OCI-LY1 (cell line): ENCODE results near the gene MCCC1.

Source experiments
- H2AFZ ChIP-seq: fragments of 200-600 bp; sonication (generic), shearing (Covaris generic); 2 replicates; pipeline ENCODE4 v1.6.0; 2014; ENCODE audit warnings: antibody characterized with exemption, mild to moderate bottlenecking, low read length
- H3F3A ChIP-seq: fragments of 200-600 bp; sonication (generic), shearing (Covaris generic); 2 replicates; pipeline ENCODE4 v1.6.0; 2014; ENCODE audit warnings: mild to moderate bottlenecking, antibody characterized with exemption, low read length, moderate library complexity; ENCODE audit not compliant: insufficient read depth
- H3K27ac ChIP-seq: fragments of 200-600 bp; sonication (generic); 2 replicates; pipeline ENCODE4 v1.5.1; 2014; ENCODE audit warnings: low read length, mixed run types, mild to moderate bottlenecking, low read depth; ENCODE audit not compliant: poor library complexity, severe bottlenecking
- H3K27me3 ChIP-seq: fragments of 200-600 bp; sonication (generic); 2 replicates; pipeline ENCODE4 v1.6.0; 2014; ENCODE audit warnings: antibody characterized with exemption, mild to moderate bottlenecking, low read length, moderate library complexity; ENCODE audit not compliant: insufficient read depth
- H3K36me3 ChIP-seq: fragments of 200-600 bp; sonication (generic); 2 replicates; pipeline ENCODE4 v1.6.1; 2014; ENCODE audit warnings: mild to moderate bottlenecking, antibody characterized with exemption, low read length, moderate library complexity, mixed read lengths; ENCODE audit not compliant: insufficient read depth
- H3K4me1 ChIP-seq: fragments of 200-600 bp; sonication (generic); 2 replicates; pipeline ENCODE4 v1.5.1; 2014; ENCODE audit warnings: mild to moderate bottlenecking, low read length, moderate library complexity; ENCODE audit not compliant: insufficient read depth, severe bottlenecking
- H3K4me2 ChIP-seq: fragments of 200-600 bp; sonication (generic), shearing (Covaris generic); 2 replicates; pipeline ENCODE4 v1.6.1; 2014; ENCODE audit warnings: low read length
- H3K4me3 ChIP-seq: fragments of 200-600 bp; sonication (generic); 2 replicates; pipeline ENCODE4 v1.5.1; 2014; ENCODE audit warnings: low read length, low read depth, mild to moderate bottlenecking, mixed read lengths; ENCODE audit not compliant: poor library complexity, severe bottlenecking
- H3K79me2 ChIP-seq: fragments of 200-600 bp; shearing (Covaris generic); 2 replicates; pipeline ENCODE4 v1.6.1; 2016; ENCODE audit warnings: mixed run types, low read length, mixed read lengths; ENCODE audit not compliant: insufficient read depth
- H3K9ac ChIP-seq: fragments of 200-600 bp; sonication (generic), shearing (Covaris generic); 2 replicates; pipeline ENCODE4 v1.6.1; 2014; ENCODE audit warnings: mild to moderate bottlenecking, low read length, mixed read lengths
- H3K9me2 ChIP-seq: fragments of 200-600 bp; sonication (generic), shearing (Covaris generic); 2 replicates; pipeline ENCODE4 v1.6.1; 2014; ENCODE audit warnings: low read depth, mild to moderate bottlenecking, low read length, mixed read lengths
- H3K9me3 ChIP-seq: fragments of 200-600 bp; shearing (Covaris generic); 2 replicates; pipeline ENCODE4 v1.6.1; 2014; ENCODE audit warnings: low read length, mixed read lengths
- H4K20me1 ChIP-seq: fragments of 200-600 bp; sonication (generic), shearing (Covaris generic); 2 replicates; pipeline ENCODE4 v1.6.0; 2016; ENCODE audit warnings: mild to moderate bottlenecking, low read length; ENCODE audit not compliant: insufficient read depth
- EZH2 ChIP-seq: fragments of 200-600 bp; sonication (generic), shearing (Covaris generic); IDR thresholded peaks from 2 replicates; pipeline ENCODE4 v1.8.0; 2017; ENCODE audit warnings: borderline replicate concordance, mixed run types, mild to moderate bottlenecking, antibody characterized with exemption, low read length, moderate library complexity, mixed read lengths
- TF ChIP-seq, protein P1 (sequence below): fragments of 200-600 bp; sonication (generic), shearing (Covaris generic); IDR thresholded peaks from 2 replicates; pipeline ENCODE4 v1.5.1; 2017; ENCODE audit warnings: mild to moderate bottlenecking, antibody characterized with exemption, low read length, moderate library complexity, mixed read lengths

MCCC1 gene

DNA sequence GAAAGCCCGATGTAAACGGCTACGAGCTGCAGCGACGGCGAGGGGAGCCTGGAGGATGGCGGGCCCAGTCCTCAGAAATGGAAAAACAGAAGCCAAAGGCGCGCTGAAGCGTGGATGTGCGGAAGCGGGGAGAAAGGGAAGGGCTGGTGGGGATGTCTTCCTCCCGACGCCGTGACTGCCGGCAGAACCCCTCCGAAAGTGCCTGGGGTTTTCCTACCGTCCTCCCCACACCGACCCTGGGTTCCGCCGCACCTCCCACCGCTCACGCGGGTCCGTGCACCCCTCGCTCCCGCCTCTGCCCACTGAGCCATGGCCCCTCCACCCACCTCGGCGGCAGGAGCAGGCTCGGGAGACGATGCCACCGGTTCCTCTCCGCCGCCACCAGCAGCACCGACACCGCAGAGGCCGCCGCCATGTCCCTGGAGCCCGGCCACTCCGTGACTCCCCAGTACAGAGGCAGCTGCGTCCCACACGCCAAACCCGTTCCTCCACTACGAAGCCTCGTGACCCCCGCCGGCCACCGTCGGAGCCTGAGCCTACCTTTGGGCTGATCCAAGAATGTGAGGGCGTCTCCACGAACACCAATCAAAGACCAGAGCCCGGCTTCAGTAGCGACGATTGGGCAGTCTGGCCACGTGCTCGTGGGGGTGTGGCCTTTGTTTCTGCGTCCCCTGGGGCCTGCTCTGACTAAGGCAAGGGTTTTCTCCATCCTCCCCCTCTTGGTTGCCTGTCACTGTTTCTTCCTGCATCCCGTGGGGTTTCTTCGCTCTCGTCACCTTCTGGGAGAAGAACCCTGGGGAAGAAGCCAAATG is at the start of gene MCCC1:
TSS of gene MCCC1 (minus strand) at position 471 of the 812 bp plus-strand sequence. CDS start at position 415, 56 bp downstream.
- Histone ChIP-seq H3K9me2 (no peaks in the 10 kb centered on the region), H3K27ac (peak within 1 kb of the TSS; percentile 86), H3K79me2 (peaks cover 9% of the 10 kb centered on the region), H3K4me1 (peaks cover 20% of the 10 kb centered on the region), H3K4me3 (peak within 1 kb of the TSS; percentile 90), H3K27me3 (no peaks in the 10 kb centered on the region), H2AFZ (peak within 1 kb of the TSS; percentile 66; the same call in 1 of the 2 replicates), H3K4me2 (peak within 1 kb of the TSS; percentile 95), H4K20me1 (no peaks in the 10 kb centered on the region), H3K9me3 (no peaks in the 10 kb centered on the region), H3K36me3 (peaks cover 25% of the 10 kb centered on the region), H3K9ac (peak within 1 kb of the TSS; percentile 91), H3F3A (no peaks in the 10 kb centered on the region)
- TF ChIP-seq, protein P1, sequence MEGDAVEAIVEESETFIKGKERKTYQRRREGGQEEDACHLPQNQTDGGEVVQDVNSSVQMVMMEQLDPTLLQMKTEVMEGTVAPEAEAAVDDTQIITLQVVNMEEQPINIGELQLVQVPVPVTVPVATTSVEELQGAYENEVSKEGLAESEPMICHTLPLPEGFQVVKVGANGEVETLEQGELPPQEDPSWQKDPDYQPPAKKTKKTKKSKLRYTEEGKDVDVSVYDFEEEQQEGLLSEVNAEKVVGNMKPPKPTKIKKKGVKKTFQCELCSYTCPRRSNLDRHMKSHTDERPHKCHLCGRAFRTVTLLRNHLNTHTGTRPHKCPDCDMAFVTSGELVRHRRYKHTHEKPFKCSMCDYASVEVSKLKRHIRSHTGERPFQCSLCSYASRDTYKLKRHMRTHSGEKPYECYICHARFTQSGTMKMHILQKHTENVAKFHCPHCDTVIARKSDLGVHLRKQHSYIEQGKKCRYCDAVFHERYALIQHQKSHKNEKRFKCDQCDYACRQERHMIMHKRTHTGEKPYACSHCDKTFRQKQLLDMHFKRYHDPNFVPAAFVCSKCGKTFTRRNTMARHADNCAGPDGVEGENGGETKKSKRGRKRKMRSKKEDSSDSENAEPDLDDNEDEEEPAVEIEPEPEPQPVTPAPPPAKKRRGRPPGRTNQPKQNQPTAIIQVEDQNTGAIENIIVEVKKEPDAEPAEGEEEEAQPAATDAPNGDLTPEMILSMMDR: no peak
- TF ChIP-seq EZH2: no peak

DNA sequence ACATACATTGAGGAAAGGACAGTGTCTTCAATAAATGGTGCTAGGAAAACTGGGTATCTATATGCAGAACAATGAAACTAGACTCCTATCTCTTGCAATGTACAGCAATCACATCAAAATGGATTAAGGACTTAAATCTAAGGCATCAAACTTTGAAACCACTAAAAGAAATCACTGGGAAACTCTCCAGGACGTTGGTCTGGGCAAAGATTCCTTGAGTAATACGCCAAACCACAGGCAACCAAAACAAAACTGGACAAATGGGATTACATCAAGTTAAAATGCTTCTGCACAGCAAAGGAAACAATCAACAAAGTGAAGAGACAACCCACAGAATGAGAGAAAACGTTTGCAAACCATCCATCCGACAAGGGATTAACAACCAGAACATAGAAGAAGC is 48.8 kb upstream of the MCCC1 start:
- H2AFZ ChIP-seq: no peak overlapping the region
- H3F3A ChIP-seq: no peaks in the 10 kb centered on the region
- no peaks in the 10 kb centered on the region; the same call in 1 of the 2 replicates for H3K27me3 ChIP-seq
- H4K20me1 ChIP-seq: no peaks in the 10 kb centered on the region
- H3K27ac ChIP-seq: no peak overlapping the region
- H3K9me2 ChIP-seq: no peaks in the 10 kb centered on the region
- H3K9ac ChIP-seq: no peak overlapping the region
- no peaks in the 10 kb centered on the region for H3K36me3 ChIP-seq
- no peak for TF ChIP-seq EZH2
- TF ChIP-seq, protein P1: no peak
- no peak overlapping the region for H3K4me3 ChIP-seq
- H3K4me1 ChIP-seq: no peaks in the 10 kb centered on the region
- no peaks in the 10 kb centered on the region for H3K79me2 ChIP-seq
- no peak overlapping the region for H3K4me2 ChIP-seq
- H3K9me3 ChIP-seq: no peaks in the 10 kb centered on the region

DNA sequence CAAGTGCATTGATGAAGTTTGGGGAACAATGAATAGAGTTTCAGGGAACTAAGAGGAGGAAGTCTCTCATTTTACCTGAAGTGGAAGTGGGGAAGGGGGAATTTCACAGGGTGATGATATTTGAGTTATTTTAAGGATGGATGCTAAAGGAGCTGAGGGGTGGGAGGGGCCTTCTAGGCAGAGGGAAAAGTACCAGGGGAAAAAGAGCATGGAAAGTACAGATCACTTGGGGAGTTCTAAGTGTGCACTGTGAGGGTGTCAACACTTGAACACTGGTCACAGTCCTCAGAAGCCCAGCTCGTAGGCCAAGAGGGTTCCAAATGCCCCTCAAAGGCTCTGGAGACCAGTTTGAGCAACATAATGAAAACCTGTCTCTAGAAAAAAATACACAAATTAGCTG is 45.1 kb upstream of the MCCC1 start:
- Histone ChIP-seq H3K79me2 (no peaks in the 10 kb centered on the region), H2AFZ (no peak overlapping the region), H3F3A (no peaks in the 10 kb centered on the region), H3K4me1 (no peaks in the 10 kb centered on the region), H3K4me2 (no peak overlapping the region), H3K36me3 (no peaks in the 10 kb centered on the region), H3K27ac (no peak overlapping the region), H3K4me3 (no peak overlapping the region), H3K9ac (no peak overlapping the region), H3K9me2 (no peaks in the 10 kb centered on the region), H3K9me3 (no peaks in the 10 kb centered on the region; the same call in 1 of the 2 replicates), H3K27me3 (no peaks in the 10 kb centered on the region; the same call in 1 of the 2 replicates), H4K20me1 (no peaks in the 10 kb centered on the region)
- TF ChIP-seq, protein P1: no peak
- no peak for TF ChIP-seq EZH2
